Posterior vena cava (tissue), 2 donors: ENCODE data around the gene TK1. TPM values are rescaled to one million over a fixed set of nuclear protein-coding genes. Genes with fewer than 3 reads are reported as not detected.

Experiments
- DNase-seq: peaks from one replicate; pipeline ENCODE4 v3.0.0-alpha.2; 2020; ENCODE audit warnings: low spot score
- intact Hi-C, 2 donors: fragments of 100-400 bp; cut with DNase I; formaldehyde crosslinking; loops; one replicate each; pipeline versions ENCODE4 v1.14.1 to v1.14.2; 2022 to 2023
- total RNA-seq, 2 donors: library from RNA; stranded (reverse); fragmentation: NEBNext Ultra II Directional; extraction: Animal tissue kit (Norgen Biotek cat#: 25700); gene quantifications; one replicate each; pipeline ENCODE4 v1.2.1, GENCODE V29; 2021
- donor health status: DM: yes; HTN: yes; CAD: no.
- donor health status: DM: yes; HTN: yes; CAD: no.

Gene TK1
- total RNA-seq, 2 donors from 2014 or later = 1.1 to 1.4 TPM

- DNase-seq = no peak
- intact Hi-C loops = no loop called here
Measured at GRCh38 chr17:78164748-78165607, 21.9 kb downstream of the TK1 start.

- DNase-seq = no peak
- intact Hi-C loops = no loop called here
Measured at GRCh38 chr17:78163881-78164747, 22.7 kb downstream of the TK1 start.

- intact Hi-C loops = no loop called here
- DNase-seq = no peak
Measured at GRCh38 chr17:78159575-78160158, 27.2 kb downstream of the TK1 start.

GRCh38 chr17:78154903-78155811 is 31.7 kb downstream of the TK1 start:
- intact Hi-C loops = no loop called here
- DNase-seq = no peak

- intact Hi-C loops = no loop called here
Measured at GRCh38 chr17:78151514-78152008, 35.3 kb downstream of the TK1 start.

GRCh38 chr17:78148286-78149016 is 38.4 kb downstream of the TK1 start:
- intact Hi-C loops = no loop called here
- DNase-seq = no peak

More at GRCh38 chr17:78151514-78152008, 35.3 kb downstream of the TK1 start:
- DNase-seq = no peak

GRCh38 chr17:78147315-78147998 is 39.4 kb downstream of the TK1 start:
- intact Hi-C loops = no loop called here
- peak; percentile 66 for DNase-seq

- intact Hi-C loops = no loop called here
- DNase-seq = peak; percentile 46
Measured at GRCh38 chr17:78146881-78147280, 40.0 kb downstream of the TK1 start.

- peak; percentile 47 for DNase-seq
- intact Hi-C loops = no loop called here
Measured at GRCh38 chr17:78146471-78146869, 40.4 kb downstream of the TK1 start.

- intact Hi-C loops = no loop called here
Measured at GRCh38 chr17:78144736-78145641, 41.9 kb downstream of the TK1 start.

GRCh38 chr17:78144147-78144719 is 42.6 kb downstream of the TK1 start:
- intact Hi-C loops = no loop called here
- DNase-seq = peak; percentile 93

More at GRCh38 chr17:78144736-78145641, 41.9 kb downstream of the TK1 start:
- peak; percentile 80 for DNase-seq

GRCh38 chr17:78143214-78144146 is 43.4 kb downstream of the TK1 start:
- DNase-seq = no peak
- intact Hi-C loops = no loop called here

- intact Hi-C loops = no loop called here
- DNase-seq = no peak
Measured at GRCh38 chr17:78142119-78142861, 44.6 kb downstream of the TK1 start.

- DNase-seq = peak; percentile 77
- intact Hi-C loops = no loop called here
Measured at GRCh38 chr17:78141437-78142118, 45.3 kb downstream of the TK1 start.
